ENCODE data around the gene ATP6AP2.

Gene ATP6AP2

DNA sequence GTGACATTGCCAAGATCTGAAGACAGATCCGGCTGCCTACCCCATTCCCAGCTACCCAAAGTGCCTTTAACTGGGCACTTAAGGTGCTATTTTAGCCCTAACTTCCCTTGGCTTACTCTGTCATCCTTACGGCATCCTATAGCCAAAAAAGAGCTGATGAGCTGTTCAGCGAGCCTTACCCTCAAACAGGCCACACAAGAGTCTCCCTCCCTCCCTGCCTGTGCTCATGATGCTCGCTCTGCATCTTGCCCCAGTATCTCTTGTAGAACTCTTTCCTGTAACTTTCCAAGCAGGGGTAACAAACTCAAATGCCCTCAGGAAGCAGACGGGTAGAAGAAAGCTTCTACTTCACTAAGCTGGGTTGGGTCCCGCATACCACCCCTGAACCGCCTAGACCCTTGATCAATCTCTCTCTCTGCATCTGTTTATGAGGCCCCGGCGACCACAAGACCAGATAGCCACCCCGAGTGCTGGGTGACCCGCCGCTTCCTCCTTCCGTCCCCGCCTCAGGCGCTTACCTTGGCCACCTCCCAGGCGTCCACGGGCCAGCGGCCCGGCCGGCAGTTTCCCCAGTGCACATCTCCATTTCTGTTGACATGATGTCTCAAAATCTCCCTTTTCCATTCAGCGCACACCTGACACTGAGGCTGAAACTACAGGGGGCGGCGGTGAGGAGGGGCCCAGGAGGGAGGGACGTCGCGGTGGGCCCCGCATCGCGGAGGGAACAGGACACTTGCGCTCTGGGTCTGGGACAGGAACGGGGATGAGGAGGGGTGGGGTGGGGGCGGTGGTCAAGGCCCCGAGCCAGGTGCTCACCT is 65.9 kb downstream of the ATP6AP2 start:
- no peak for DNase-seq

DNA sequence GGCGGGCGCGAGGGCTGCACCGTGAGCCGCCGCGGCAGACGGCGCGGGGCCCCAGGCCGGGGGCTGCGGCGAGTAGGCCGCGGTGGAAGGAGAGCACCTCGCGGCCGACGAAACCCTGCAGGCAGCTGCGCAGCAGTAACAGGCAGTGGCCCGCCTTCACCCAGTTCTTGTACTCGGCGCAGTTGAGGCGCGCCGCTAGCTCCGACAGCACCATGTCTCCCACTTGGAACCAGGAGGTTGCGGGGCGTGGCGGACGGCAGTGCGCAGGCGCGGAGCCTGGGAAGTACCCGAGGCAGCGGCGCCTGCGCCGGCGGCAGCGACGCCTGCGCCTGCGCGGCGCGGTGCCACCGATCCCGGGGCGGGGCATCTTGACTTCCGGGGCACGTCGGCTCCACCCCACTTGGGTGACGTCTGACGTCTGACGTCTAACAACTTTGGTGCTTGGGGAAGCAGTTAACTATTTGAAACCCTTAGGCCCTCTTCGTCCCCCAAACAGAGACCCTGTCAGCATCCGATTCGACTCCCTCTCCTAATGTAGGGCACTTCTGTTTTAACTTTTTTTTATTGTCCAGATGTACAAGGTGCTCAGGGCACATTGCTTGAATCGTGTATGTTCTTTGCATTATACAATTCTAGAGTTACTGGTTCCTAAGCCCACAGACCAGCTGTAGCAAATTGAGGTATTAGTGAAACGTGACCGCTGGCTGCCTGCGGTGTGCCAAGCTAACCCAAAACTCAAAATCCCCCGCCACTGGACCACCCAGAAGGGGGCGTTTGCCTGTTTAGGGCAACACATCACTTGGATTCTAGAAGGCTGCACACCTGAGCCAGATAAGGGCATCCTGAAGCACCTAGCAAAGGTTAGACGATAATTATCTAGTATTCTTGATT is 66.8 kb downstream of the ATP6AP2 start, which contains the start of gene CXorf38:
TSS of gene CXorf38 (minus strand) at position 255 of the 891 bp plus-strand sequence. CDS start at position 214, 41 bp downstream.
- DNase-seq, result peak; percentile 43

DNA sequence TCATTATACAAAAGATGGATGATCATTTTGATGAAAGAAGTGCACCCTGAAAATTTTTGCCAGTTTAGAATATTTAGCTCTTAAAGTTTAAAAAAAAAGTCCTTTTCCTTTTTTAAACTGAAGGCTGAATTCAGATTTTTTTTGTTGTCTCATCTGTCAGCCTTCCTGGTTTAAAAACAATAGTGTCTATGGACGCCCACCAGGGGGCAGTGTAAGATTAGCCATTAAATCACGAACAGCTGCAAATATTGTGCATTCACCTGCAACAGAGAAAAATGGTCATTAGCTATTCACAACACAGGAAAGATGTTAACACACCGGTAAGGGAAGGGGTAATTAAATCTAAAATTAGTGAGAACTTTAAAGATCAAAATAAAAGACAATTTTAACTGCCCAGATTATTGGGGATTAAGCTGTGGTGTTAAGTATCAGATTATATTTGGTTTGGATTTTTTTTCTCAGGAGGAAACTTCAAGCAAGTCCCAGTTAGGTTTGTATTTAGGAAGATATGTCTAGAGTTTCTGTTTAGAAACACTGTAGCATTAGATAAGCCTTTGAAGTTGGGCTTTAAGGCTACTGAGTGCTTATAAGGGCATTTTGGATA is 71.0 kb downstream of the ATP6AP2 start:
- peak; percentile 37 for DNase-seq

DNA sequence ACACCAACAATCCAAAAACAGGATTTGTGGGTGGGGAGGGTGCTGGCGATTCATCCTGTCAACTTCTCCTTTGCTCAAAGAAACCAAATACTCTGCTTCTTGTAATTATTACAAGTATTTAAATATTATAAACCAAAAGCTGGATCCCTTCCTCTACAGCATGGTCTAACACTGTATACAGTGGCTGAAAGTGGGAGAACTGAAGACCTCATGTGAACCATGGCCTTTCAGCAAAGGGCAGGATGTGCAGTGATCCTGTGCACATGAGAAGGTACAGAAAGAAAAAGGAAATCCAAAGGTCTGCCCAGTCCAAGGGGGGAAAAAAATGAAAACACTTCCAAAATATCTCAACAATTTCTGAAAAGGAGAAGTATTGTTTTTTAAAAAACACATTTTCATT is 71.9 kb downstream of the ATP6AP2 start:
- no peak for DNase-seq

DNA sequence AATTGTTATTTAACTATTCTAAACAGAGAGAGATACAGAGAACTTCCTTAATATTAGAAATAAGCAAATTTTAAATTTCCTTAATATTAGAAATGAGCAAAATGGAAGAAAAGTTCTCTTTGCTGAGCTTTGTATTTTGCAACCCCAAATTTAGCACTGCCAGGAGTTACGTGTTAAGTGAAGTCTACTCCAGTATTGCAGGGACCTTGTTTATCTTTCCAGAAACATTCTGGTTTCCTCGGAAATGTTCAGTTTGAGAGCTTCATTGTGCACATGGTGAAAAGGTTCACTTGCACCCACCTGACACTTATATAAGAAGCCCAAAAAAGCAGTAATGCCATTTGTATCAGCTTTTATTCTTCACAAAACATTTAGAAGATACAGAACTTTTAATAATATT is 72.8 kb downstream of the ATP6AP2 start:
- no peak for DNase-seq
